MM.1S (cell line): ENCODE results near the gene KLHL25.

Source experiments
- EZH2 ChIP-seq: fragments of 300-600 bp; sonication (generic); optimal IDR thresholded peaks from 2 replicates; pipeline ENCODE3; 2017; ENCODE audit warnings: low read depth, mild to moderate bottlenecking, antibody characterized with exemption, low read length, mixed read lengths
- TF ChIP-seq, protein P1 (sequence below): fragments of 300-600 bp; sonication (generic); IDR thresholded peaks from 2 replicates; pipeline ENCODE4 v1.5.1; 2016; ENCODE audit warnings: antibody characterized with exemption, low read length, mixed read lengths

DNA sequence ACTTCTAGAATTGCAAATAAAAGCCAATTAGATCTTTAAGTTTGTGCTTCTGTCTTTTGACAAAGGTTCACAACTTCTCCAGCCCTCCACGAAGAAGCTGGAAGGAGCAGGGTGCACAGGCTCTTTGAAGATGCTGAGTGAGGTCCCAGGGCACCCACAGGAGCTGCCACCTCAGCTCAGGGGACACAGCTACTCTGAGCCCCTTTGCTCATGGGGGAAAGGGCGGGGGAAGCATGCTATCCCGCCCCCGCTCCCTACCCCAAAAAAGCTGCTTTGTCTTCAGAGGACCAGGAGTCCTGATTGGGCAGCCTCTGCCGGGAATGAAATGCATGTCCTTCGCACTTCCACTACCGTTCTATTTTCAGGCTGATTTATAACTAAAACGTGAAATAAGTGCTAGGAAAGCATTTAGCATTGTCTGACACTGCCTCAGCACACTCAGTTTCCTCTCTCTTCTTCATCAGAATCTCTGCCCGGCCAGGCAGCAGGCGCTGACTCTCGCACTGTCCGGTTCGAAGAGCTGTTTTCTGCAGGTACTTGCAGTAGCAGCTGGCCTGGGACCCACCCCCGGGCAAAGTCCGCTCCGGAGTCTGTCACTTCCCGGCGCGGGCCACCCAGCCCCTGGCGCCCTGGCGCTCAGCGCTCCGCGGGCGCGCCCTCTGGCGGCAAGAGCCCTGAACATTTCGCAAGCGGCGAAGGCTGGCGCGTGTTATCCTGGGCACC lies 45.5 kb upstream of the KLHL25 start:
- TF ChIP-seq, protein P1, sequence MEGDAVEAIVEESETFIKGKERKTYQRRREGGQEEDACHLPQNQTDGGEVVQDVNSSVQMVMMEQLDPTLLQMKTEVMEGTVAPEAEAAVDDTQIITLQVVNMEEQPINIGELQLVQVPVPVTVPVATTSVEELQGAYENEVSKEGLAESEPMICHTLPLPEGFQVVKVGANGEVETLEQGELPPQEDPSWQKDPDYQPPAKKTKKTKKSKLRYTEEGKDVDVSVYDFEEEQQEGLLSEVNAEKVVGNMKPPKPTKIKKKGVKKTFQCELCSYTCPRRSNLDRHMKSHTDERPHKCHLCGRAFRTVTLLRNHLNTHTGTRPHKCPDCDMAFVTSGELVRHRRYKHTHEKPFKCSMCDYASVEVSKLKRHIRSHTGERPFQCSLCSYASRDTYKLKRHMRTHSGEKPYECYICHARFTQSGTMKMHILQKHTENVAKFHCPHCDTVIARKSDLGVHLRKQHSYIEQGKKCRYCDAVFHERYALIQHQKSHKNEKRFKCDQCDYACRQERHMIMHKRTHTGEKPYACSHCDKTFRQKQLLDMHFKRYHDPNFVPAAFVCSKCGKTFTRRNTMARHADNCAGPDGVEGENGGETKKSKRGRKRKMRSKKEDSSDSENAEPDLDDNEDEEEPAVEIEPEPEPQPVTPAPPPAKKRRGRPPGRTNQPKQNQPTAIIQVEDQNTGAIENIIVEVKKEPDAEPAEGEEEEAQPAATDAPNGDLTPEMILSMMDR, result peak; percentile 89
- no peak for TF ChIP-seq EZH2
